ENCODE measurements around the gene LARP7. TPM values are rescaled to one million over a fixed set of nuclear protein-coding genes. Genes with fewer than 3 reads are reported as not detected.
"Not testable (repeated sequence)": the region's sequence is repeated elsewhere in the genome, so short reads cannot be mapped to it uniquely, and the experiment has no call there.

The LARP7 gene
- total and polyA plus RNA-seq, 8 donors: 27.7 to 109 (median 92.9) TPM

GRCh38 chr4:112593438-112594133 lies 43.4 kb upstream of the LARP7 start:
- no peak for TF ChIP-seq CTCF (IDR thresholded peaks at IDR 0.05)
- DNase-seq (no peak), ATAC-seq (no peak)
- Histone ChIP-seq H3K36me3 (no peaks in the 10 kb centered on the region), H3K27ac (no peak overlapping the region), H3K9me3 (peaks cover 0 to 4% of the 10 kb centered on the region in 2 donors), H3K4me3 (no peak overlapping the region), H3K27me3 (no peaks in the 10 kb centered on the region), H3K4me1 (no peaks in the 10 kb centered on the region)
- intact Hi-C loops (cut with DNase I): no loop called here

- Histone ChIP-seq H3K27me3 (no peaks in the 10 kb centered on the region), H3K36me3 (no peaks in the 10 kb centered on the region), H3K9me3 (peaks cover 0 to 4% of the 10 kb centered on the region in 2 donors), H3K27ac (no peak overlapping the region), H3K4me3 (no peak overlapping the region), H3K4me1 (no peaks in the 10 kb centered on the region)
- ATAC-seq: no peak
- TF ChIP-seq CTCF (IDR thresholded peaks at IDR 0.05): no peak
- DNase-seq: no peak
- intact Hi-C loops (cut with DNase I): no loop called here
Observed at GRCh38 chr4:112594993-112595392, 42.0 kb upstream of the LARP7 start.

- no peak overlapping the region for H3K4me3 ChIP-seq
- H3K4me1 ChIP-seq: no peaks in the 10 kb centered on the region
- ATAC-seq (peak; percentile 87), DNase-seq (peak in 2 of 4 donors; percentile 25 to 60)
- no peaks in the 10 kb centered on the region for H3K27me3 ChIP-seq
- peaks cover 0 to 21% of the 10 kb centered on the region in 2 donors for H3K36me3 ChIP-seq
- peak; percentile 38 to 66 for TF ChIP-seq CTCF (IDR thresholded peaks at IDR 0.05)
- H3K9me3 ChIP-seq: no peaks in the 10 kb centered on the region
- intact Hi-C loops (cut with DNase I): loop anchor here in 1 of 2 donors (10.0 kb wide), 1 partner anchor 280 kb away; no protein-coding TSS in a partner anchor
- no peak overlapping the region for H3K27ac ChIP-seq
Observed at GRCh38 chr4:112604589-112604988, 32.4 kb upstream of the LARP7 start.

- H3K27me3 ChIP-seq; intact Hi-C loops (cut with DNase I); ATAC-seq; H3K9me3 ChIP-seq; H3K4me1 ChIP-seq; H3K27ac ChIP-seq; H3K4me3 ChIP-seq; DNase-seq: not testable (repeated sequence)
- peaks cover 0 to 33% of the 10 kb centered on the region in 2 donors for H3K36me3 ChIP-seq
Observed at GRCh38 chr4:112612814-112613213, 24.1 kb upstream of the LARP7 start.

GRCh38 chr4:112616984-112617383 lies 20.0 kb upstream of the LARP7 start:
- no peaks in the 10 kb centered on the region for H3K9me3 ChIP-seq
- no peaks in the 10 kb centered on the region for H3K27me3 ChIP-seq
- DNase-seq (no peak), ATAC-seq (no peak)
- H3K4me3 ChIP-seq: no peak overlapping the region
- no peak overlapping the region for H3K27ac ChIP-seq
- peaks cover 0 to 15% of the 10 kb centered on the region in 2 donors for H3K36me3 ChIP-seq
- intact Hi-C loops (cut with DNase I): no loop called here
- TF ChIP-seq CTCF (IDR thresholded peaks at IDR 0.05): no peak
- no peaks in the 10 kb centered on the region for H3K4me1 ChIP-seq

- Histone ChIP-seq H3K4me1 (no peaks in the 10 kb centered on the region), H3K27me3 (no peaks in the 10 kb centered on the region), H3K9me3 (no peaks in the 10 kb centered on the region), H3K27ac (no peak overlapping the region), H3K36me3 (peaks cover 0 to 23% of the 10 kb centered on the region in 2 donors), H3K4me3 (no peak overlapping the region)
- TF ChIP-seq CTCF (IDR thresholded peaks at IDR 0.05): no peak
- DNase-seq: no peak
- ATAC-seq: no peak
- intact Hi-C loops (cut with DNase I): no loop called here
Observed at GRCh38 chr4:112626228-112626627, 10.7 kb upstream of the LARP7 start.
